GM10847 (cell line): Measurements from ENCODE around the gene MAP1LC3A.

Experiments
- POLR2A ChIP-seq: IDR thresholded peaks from 2 replicates; pipeline ENCODE4 v1.6.1; 2011; ENCODE audit not compliant: insufficient read length; ENCODE audit errors: extremely low read depth

The MAP1LC3A gene

DNA sequence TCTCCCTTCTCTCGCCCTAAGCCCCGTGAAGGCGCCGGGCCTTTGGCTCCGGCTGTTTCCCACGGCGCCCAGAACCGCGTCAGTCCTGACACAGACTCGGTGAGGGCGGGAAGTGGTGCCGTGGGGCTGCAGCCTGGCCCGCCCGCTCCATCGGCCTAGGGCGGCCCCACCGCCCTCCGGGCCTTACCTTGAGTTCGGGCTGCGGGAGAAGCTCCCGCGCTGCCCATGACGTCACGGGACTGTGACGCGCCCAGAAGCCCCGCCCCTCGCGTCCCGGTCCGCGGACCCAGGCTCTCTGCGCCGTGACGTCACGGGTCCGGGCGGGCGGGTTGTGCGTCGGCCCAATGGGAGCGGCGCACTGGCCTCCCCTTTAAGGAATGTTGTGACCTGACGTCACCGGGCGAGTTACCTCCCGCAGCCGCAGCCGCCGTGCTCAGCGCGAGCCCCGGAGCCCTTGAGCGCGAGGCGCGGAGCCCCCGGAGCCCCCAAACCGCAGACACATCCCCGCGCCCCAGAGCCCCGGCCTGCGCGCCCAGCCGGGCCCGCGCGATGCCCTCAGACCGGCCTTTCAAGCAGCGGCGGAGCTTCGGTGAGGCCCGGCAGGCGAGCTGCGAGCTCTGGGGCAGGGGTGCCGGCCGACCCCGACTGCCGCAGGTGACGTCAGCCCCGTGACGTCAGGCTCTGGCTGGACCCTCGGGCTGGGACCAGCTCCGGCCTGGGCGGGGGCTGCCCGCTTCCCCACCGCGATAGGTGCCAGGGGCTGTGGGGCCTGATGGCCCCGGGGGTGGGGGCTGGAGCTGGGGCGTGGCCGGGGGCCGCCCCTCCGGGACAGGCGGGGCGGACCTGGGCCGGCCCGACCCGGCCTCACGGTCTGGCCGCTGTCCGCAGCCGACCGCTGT, at the start of gene MAP1LC3A:
MAP1LC3A (plus strand) TSS at position 399 of the 899 bp plus-strand sequence; CDS start at position 550, 151 bp downstream.
- TF ChIP-seq POLR2A, result no peak

DNA sequence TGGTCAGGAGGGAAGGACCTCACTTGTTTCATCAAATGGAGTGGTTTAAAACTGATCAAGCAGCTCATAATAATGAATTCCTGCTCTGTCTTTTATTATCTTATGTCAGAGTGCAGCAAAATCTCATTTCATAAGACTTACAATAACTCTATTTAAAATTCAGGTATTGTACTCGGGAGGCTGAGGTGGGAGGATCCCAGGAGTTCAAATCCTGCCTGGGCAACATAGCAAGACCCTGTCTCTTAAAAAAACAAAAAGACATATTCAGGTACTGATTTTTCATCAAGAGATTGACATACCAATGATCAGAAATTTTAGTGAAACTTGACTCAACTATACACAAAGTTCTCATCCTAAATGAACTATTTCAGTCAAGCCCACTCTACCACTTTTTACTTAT, 47.9 kb upstream of the MAP1LC3A start:
- TF ChIP-seq POLR2A, result no peak

DNA sequence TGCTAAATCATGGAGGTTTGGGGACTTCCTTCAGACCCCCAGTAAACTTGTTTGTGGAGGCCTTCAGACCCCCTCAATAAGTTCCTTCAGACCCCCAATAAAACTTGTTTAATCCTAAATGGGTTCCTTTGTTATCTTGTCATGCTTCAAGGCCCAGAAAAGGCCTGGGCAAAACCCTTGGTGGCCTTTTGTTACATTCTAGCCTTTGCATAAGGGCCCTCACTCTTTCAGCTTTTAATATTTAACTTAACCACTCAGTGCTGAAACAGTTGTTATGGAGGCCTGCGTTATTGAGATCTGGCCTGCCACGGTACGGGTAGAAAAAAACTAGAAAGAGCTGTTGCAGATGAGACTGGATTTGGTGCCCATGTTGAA, 46.6 kb upstream of the MAP1LC3A start:
- TF ChIP-seq POLR2A, result no peak

DNA sequence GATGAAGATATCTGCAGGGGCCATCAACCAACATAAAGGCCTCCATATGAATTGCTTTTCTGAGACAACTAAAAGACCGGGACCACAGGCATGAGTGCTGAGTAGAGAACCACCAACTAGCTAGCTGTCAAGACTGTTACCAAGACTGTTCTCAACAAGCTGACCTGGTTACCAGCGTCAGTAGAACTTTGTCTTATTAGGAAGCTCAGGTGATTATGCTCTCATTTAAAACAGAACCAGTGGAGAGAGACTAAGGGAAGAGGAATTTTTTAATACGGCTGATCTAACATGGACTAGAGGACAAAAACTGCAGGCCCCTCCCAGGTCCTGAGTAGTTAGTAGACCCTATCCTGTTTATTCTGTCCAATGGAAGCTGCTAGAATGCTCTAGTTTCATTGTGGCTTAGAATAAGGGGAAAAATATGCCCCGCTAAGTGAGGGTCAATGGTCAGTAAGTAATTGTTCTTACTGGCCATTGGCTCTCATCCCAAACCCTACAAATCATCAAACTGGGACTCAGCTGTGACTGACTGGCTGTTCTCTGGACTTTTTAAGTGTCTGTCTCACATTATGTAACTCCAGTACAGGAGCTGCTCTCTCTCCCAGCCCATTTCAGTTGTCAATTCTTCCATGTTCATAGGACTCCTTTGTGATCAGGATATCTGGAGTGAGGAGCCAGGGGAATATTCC, 46.1 kb upstream of the MAP1LC3A start:
- TF ChIP-seq POLR2A, result no peak

DNA sequence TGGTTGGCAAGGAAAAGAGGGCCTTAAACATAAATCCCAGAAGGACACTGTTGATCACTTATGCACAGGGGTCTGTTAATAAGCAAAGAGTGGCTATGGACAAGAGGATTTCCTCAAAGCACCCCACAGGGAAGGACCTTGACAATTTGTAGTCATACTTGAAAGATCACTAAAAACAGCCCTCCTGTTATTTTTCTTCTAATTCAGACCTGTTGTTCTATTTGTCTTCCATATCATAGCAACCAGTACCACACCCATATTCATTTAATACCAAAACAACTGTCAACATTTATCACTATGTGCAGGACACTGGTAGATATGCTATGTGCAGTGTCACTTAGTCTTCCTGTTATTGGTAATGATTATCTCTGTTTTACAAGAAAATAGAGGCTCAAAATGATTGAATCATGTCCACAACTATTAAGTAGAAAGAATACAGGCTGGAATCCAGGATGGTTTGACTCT, 45.5 kb upstream of the MAP1LC3A start:
- no peak for TF ChIP-seq POLR2A

DNA sequence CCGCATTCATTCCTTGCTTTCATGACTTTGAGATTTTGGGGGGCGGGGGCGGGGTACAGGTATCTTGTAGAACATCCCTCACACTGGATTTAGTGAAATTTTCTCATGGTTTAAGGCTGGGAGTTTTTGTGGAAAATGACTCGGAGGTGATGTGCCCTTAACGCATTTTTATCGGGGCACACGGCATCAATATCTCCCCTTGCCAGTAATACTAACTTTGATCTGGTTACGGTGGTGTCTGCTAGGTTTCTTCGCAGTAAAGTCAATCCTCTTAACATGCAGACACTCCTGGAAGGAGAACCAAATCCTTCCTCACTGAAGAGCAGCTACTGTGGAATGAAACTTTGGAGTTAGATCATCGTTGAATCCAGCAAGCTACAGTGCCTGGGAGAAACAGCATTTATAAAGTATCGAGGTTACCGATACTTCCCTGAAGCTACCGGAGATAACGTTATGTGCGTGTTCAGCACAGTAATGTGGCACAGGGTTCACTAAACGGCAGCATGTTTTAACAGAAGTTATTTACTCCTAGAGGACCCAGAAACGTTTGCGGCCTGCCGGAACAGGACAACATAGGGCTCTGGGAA, 43.5 kb upstream of the MAP1LC3A start:
- TF ChIP-seq POLR2A, result no peak

DNA sequence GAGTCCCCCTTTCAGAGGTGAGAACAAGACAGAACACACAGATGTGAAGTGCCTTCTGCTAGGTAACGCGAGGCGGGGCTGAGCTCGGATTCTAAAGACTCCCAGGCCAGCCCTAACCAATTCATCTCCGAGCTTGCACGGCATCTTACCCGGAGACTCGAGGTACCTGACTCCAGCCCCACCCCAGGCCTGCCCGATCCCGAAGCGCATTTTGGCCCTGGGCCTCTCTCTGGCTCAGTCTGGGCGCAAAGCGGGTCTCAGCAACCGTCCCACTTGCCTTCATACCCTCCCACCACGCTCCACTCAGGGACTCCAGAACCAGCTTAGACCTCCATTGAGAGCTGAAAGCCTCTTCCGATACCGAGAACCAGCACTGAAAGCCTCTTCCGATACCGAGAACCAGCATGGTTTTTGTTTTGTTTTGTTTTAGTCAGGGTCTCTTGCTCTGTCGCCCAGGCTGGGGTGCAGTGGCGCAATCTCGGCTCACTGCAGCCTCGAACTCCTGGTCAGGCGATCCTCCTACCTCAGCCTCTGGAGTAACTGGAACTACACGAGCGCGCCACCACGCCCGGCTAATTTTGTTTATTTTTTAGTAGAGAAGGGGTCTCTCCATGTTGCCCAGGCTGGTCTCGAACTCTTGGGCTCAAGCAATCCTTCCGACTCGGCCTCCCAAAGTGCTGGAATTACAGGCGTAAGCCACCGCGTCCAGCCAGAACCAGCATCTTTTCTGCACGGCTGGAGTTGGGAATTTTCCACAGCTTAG, 42.9 kb upstream of the MAP1LC3A start:
- TF ChIP-seq POLR2A, result no peak

DNA sequence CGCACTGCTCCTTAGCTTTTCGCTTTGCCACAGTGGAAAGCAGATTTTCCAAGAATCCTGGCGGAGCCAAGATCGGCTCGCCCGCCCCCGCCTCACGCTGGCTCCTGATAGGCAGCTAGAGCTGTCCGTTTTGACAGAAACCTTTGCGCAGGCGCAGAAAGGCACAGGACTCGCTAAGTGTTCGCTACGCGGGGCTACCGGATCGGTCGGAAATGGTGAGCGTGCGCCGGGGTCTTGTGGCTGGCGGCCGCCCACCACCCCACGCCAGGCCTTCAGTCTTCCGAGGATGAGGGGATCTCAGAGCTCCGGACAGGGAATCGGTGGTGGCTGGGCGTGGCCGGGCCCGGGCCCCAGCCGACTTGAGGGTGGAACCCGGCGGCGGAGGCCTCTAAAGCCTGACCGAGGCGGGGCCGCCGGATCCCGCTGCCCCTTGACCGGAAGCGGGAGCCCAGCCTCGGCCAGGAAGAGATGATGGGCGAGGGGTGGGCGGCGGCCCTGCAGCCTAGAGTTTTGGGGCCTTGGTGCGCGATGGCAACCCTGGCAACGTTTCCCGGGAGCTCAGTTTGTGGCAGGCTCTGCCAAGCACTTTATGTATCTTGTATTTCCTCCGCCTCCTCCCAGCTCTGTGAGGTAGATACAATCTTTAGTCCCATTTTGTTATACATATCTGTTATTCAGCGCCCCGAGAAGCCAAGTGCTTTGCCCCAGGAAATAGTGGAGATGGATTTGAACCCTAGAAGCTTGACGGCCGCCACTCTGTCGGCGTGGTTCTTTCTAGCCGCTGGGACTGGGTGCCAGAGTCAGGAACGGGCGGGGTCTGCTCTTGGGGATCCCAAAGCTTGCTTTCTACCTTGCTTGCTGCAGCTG, 42.0 kb upstream of the MAP1LC3A start, which contains the start of gene DYNLRB1:
DYNLRB1 (plus strand) TSS at position 176 of the 867 bp plus-strand sequence; CDS start at position 213, 37 bp downstream.
- peak; percentile 47 for TF ChIP-seq POLR2A

DNA sequence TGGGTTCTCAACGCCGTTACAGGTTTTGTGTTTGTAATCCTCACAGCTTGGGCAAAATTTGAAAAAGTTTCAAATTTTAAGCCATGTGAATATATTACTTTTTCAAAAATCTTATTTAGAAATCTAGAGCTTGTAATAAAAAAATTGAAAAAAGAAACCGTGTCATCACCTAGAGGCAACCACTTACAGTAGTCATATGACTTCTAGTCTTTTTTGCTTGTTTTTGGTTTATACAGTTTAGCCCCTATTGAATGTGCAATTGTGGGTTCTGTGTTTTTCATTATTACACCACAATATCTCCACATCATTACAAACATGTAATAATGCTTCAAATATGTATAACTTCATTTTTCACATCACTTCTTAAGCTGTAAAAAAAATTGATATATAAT, 41.4 kb upstream of the MAP1LC3A start:
- no peak for TF ChIP-seq POLR2A

DNA sequence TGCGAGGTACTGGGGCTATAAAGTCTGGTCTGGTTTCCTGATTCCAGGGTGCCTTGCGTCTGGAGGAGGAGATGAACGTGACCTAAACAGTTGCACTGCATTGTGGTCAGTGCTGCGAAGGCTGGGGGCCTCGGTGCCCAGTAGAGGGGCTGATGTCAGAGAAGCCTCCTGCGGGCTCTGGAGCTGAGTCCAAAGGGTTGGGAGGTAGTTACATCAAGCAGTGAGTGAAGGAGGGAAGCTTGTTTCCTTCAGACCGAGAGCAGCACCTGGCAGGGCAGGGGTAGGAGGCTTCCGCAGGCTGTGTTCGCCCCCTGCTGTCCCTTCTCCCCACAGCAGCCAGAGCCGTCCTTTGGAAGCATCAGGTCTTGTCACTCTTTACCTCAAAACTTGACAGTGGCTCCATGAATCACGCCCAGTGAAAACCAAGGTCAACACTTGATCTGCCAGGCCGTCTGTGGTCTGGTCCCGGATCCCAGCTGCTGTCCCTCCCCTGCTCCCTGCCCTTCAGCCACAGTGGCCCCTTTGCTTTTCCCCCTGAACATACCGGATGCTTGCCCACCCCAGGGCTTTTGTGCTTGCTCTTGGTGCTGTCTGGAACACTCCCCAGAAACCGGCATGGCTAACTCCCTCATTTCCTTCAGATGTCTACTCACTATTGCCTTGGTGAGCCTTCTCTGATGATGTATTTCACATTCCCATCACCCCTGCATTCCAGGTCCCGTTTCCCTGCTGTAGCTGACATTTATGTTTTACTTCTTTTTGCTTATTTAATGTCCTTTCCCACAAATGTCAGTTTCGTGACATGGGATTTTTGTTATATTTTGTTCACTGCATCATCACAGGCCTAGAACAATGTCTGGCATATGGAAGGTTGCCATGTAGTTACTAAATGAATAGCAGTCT, 35.3 kb upstream of the MAP1LC3A start:
- no peak for TF ChIP-seq POLR2A

DNA sequence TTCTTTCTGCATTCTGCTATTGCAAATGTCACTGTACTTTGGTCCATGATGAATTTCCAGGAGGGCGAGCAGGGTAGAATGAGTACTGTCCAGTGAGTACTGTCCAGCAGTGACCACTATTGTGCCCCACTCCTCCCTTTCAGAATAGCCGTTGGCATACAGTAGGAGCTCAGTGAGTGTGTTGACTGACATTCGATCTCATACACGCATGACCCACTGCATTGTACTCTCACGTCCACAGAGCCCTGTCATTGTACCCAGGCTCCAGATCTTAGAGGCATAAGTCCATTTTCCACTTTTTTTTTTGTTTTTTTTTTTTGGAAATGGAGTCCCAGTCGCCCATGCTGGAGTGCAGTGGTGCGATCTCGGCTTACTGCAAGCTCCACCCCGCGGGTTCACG, 34.1 kb upstream of the MAP1LC3A start:
- no peak for TF ChIP-seq POLR2A

DNA sequence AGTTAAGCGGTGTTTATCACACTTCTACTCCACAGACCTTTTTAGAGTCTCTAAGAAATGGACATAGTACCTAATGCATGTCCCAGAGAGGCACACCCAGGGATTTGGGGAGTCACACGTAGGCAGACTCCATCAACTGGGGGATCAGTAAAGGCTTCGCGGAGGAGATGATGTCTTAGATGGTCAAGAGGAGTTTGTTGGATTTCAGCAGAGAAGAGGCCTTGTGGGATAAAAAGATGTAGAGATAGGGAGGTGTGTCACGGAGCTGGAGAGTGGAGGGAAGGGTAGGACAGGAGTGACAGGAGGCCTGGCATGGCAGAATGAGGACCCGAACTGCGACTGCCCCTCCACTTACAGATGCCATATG, 33.2 kb upstream of the MAP1LC3A start:
- no peak for TF ChIP-seq POLR2A
